Measurements from ENCODE around the gene SLC35A2.
A peak's percentile ranks its signal among the peaks of the same experiment; 100 is the strongest.

Gene SLC35A2

DNA sequence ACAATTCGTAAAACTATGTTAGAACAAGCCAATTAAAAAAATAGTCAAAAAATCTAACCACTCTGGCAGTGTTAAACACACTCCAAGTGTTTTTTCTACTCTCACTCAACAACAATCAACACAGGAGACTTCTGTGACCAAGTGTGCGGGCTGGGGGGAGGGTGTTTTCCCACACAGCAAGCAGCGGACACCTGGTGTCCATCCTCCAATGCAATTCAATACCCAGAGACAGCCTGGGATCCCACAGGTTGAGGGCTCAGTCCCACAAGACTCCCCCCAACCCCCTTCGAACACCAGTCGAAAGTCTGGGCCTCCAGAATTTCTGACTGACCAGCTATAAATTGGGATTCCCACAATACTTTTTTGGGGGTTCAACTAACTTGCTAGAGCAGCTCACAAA lies 15.7 kb upstream of the SLC35A2 start:
- no peak for DNase-seq

DNA sequence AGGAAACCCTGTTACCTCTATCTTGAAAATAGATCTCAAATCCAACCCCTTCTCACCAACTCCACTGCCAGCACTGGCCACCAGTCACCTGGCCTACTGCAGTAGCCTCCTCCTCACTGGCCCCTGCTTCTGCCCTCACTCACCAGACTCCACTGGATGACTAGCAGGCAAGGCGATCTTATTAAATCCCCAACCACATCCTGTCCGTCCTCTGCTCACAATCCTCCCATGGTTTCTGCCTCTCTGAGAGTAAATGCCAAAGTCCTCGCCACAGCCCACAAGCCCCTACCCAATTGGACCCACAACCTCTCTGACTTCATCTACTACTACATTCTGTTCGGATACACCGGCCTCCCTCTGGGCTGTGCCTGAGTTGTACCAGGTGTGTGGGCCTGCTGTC lies 12.8 kb upstream of the SLC35A2 start:
- no peak for DNase-seq

DNA sequence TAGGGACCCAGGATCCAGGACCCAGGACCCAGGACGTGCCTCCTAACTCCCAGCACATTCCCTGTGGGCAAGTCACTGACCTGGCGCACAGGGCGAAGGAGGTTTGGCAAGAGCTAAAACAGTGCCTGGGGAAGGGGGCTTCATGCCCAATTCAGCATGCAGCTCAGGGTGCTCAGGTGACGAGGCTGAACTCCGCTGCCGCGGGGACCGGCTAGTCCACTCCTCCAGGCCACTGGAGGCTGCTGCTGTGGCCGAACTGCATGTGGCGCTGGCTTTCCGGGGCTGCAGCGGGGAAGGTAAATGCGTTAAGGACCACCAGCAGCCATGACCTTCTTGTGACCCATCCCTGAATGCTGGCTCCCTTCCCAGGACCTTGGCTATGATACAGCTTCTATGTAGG lies 12.3 kb upstream of the SLC35A2 start:
- DNase-seq = no peak

DNA sequence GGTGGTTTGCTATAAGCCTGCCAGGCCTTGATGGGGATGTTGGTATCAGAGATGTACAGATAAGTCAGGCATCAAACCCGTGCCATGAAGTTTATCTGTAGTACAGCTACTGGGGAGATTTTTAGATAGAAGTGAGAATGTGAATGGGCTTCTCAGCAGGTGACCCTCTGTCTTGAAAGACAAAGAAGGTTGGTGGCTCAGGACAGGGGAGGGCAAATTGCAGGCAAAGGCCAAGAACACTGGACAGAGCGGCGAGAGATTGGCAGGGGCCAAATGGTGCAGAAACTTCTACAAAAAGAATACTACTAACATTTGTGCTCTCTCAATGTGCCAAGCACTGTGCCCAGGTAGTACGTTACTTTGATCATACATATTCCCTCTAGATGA lies 9.3 kb upstream of the SLC35A2 start:
- DNase-seq = no peak

DNA sequence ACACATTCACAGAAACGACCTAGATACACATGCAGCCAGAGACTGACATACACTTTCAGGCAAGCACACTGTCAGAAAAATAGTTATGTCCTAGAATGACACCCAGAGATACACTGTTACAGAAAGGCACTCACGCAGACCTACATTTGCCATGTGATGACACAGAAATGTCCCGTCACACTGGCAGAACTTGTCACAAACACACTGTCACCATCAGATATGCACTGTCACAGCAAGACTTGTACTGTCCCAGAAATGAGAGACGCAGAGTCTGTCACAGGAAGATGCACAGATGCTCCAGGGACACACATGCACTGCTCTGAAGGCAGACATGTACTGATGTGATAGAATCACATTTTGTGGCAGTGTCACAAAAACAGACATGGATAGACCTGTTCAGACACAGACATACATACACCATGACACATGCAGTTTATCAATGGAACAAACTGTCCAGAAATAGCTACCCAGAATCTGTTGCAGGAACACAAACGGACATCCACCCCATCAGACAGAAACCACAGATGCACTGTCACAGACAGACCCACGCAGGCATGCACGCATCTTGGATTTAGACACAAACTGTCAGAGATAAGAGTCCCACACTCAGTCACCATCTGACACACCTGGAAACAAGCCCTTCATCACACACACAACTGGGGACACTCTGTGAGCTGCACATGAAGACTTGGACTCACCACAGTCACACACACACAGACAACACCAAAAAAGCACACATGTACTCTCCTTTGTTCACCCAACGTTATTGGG lies 8.7 kb upstream of the SLC35A2 start:
- no peak for DNase-seq

DNA sequence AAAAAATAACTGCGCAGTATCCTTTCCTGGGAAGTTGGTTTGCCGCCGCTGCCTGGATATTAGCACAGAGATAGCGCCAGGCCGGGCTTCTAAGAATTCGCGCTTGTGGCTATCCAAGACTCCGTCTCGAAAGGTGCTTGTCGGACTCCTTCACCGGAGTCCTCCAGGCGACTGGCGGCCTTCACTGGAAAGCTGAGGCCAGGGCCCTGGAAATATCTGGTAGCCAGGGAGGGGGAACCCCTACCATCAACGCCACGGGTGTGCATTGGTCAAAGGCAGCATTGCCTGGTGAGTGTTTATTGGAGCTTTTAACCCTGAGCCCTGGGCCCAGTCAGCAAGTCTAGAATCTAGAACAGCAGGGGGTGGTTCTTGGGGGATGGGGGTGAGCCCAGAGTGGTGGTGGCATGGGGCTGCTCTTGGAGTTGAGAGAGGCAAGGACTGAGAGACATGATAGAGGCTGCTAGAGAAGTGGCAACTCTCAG lies 8.0 kb upstream of the SLC35A2 start:
- DNase-seq = no peak

DNA sequence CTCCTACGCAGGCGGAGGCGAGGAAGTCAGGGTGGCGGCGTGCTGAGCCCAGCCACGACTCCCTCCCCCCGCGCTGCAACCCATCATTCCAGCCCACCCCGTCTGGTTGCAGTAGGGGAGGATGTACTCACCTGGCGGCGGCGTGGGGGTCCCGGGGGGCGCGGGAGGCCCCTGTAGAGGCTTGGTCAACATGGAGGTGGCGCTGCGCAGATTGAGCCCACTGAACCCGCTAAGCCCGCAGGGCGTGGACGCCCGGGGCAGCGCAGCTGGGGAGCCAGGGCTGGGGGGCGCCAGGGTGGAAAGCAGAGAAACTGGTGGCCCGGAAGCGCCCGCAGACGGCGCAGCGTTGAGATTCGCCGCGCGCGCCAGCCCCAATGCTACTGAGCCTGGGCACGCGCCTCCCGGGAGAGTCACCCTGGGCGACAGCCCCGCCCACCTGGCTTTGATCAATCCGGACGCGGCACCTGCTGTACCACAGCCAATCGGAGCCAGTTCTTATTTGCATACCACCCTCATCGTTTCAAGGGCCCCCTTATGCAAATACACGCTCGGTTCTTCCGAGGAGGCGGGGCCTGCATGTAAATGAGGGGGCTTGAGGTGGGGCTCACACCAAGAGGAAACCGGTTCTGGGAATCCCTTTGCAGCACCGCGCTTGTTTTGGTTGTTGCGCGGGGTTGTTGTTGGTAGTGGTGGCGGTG lies 7.3 kb upstream of the SLC35A2 start, which contains the start of gene PIM2:
Gene PIM2 (minus strand): TSS at position 382 of the 698 bp plus-strand sequence. CDS start 190 bp downstream, at position 192.
- DNase-seq = peak; percentile 87

DNA sequence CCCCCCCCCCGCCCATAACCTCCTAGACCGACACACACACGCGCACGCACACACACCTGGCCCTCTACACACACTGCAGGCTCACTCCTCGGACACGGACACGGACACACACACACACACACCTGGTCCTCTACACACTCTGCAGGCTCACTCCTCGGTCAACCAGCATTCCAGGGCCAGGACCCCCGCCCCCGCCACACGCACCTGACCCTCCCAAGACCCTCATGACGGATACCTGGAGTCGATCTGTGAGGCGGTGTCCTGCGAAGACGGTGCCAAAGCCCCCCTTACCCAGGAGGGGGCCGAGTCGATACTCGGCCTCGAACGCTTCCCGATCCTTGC lies 6.8 kb upstream of the SLC35A2 start:
- DNase-seq = no peak

DNA sequence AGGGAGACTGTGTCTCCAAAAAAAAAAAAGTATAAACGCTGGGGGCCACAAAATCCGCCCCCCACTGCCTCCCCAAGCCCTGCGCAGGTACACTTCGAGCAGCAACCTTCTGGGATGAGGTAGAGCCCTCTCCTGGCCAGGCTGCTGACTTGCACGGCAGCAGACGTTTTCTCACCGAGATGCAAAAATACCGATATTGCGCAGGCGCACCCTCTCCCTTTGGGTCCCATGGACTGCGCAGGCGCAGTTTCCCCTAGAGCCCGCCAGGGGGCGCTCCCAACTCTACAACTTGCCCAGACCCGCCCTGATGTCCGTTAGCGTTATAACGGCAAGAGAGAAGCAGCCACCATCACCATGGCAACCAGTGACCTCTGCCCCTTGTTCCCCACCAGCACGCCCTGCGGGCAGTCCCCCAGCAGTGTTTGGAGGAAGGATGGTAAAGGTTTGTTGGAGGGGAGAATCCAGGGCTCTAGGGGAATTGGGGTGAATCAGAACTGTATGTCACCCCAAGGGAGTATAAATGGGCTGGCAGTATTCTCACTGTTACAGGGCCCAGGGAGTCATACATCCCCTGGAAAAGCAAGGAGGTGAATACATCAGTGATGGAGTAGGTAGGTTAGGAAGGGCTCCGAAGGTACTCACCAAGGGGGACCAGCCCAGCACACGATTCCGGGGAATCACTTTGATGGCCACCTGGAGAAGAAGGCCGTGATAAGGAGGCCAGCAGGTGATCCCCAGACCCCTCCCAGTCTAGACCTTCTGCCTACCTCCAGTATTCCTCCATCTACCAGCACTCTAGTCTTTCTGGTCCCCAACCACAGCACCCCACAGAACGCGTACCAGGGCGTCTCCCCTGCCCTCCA lies 5.9 kb upstream of the SLC35A2 start:
- DNase-seq = peak; percentile 84

DNA sequence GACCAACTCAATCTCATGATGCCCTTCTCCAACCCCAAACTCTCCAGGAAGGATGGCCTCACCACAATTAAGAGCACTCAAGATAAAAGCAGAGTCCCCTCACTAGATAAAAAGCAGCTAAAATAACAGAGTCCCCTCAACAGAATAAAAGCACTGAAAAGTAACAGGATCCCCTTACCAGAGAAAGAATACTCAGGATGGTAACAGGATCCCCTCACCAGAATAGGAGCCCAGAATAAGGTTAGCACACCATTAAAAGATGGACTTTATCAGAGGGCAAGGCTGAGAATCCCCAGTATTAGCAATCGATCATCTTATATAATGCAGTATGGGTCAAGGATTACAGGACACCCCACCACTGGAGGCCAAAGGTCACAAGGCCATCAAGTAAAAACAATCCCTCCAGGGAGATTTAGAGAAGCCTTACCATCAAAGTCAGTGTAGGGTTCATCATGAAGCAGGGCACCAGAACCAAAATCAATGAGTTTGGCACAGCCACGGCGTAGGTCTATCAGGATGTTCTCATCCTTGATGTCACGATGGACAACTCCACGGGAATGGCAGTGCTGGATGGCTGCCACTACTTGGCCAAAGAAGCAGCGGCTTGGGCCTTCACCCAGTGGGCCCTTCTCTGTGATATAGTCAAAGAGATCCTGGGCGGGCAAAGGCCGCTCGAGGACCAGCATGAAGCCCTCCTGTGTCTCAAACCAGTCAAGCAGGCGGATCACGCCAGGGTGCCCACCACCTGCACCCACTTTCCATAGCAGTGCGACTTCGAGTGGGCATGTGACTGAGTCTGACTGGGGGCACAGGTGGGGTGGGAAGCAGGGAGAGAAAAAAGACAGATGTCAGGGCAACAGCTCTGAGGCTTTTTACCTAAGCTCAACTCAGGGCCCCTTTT lies 3.4 kb upstream of the SLC35A2 start:
- DNase-seq = no peak

DNA sequence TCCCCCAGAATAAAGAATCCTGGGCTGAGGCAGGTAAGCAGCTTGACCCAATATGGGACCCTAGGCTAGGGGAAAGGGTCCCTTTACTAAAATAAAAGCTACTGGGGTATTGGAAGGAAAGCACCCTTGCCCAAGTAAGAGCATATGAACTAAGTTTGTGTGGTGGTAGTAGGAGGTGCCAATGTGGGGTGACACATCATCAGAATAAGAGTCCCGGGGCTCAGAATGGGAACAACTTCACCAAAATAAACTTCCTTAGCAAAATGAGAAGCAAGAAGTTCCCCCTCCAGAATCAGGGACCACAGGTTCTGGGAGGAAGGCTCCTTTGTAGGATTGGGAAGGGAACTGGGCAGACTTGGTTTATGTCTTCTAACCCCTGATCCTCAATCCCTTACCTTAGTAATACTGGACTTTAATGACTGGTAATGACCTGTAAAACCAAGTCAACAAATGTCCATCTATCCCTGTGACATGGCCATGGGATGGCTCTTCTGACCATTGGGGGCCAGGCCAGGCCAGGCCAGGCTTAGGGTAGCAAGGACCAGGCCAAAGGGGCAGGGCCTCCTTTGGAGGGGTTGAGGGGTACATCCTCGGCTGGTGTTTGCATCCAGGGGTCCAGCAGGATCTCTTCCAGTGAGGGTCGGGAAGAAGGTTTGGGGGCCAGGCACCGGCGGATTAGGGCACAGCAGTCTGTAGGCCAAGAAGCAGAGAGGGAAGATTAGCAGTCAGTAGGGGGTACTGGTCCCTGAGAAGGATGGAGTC lies 2.3 kb upstream of the SLC35A2 start:
- no peak for DNase-seq

DNA sequence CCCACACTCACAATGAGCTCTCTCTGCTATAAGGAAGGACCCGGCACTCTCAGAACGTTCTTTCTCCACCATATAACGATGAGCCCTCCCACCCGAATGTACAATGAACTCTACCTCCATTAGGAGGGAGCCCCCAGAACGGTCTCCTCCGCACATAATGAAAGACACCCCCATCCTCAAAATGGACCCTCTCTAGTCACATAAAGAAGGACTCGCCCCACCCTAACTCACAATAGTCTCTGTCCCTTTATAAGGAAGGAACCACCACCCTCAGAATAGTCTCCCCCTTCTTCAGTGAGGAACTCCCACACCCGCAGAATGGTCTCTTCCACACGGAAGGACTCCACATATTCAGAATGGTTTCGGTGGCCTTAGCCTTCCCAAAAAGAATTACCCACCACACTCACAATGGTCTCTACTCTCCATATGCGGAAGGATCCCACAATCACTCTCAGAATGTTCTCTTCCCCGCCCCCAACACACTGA lies 477 bp downstream of the SLC35A2 start:
- no peak for DNase-seq

DNA sequence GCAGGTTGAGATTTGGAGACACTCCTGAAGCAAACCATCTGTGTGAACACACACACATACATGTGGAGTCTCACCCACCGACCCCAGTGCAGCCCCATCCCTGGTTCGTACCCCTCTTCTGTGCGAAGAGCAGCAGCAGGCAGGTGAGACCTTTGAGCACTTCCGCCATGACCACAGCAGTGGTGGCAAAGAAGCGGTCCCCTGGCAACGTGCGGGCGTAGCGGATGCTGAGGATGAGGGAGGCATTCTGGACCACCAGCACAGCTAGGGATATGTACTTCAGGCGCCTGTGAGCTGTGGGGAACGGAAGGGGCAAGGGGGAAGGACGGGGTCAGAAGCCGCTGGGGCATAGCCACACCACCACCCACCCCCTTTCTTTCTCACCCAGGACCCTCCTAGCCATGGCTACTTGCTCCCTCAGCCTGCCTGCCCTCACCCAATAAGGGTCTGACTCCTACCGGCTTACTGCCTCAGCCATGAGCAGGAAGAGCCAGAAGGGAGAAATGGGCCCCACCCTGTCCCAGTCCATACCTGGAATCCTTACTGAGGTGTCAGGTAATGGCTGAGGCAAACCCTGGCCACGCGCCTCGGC lies 1.6 kb downstream of the SLC35A2 start:
- no peak for DNase-seq

DNA sequence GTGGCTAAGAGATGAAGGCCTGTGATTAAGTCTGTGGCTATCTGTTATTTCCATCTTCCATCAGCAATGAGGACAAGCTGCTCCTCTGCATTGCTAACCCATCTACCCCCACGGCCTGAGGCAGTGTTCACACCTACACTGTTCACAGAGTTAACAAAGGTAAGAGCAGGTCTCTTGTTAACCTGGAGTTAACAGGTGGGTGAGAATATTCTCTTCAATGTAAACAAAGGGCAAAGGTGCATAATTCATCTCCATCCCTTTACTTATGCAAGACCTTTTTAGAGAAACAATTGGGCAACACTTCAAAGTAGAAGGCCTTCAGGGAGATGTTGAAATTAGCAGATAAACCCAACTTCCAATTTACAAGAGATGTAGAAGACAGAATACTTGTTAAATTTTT lies 2.8 kb downstream of the SLC35A2 start:
- no peak for DNase-seq

DNA sequence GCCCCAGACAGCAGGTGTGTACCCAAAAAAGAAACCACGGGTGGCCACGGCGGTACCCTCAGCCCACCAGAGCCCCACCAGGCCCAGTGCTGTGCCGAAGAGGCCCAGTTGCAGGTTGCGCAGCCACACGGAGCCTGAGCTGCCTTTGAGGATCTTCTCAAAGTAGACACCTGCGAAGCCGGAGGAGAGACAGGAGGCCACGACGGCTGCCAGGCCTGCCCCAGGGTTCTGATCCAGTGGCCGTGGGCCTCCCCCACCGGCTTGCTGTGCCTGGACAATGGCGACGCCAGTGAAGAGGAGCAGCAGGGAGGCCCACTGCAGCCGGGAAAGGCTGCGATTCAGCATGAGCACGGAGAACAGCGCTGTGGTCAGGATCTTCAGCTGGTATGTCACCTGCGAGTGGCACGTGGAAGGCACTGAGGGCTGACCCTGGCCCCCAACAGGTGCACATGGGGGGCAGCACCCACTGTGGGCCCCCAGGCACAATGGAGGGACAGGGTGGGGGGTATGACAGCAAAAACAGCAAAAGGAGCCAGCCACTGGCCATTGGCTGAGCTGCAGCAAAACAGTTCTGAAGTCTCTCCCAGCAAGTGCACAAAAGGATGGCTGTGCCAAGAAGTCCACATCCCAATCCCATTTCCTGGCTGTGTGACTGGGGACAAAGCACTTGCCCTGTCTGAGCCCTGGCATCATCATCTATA lies 6.2 kb downstream of the SLC35A2 start:
- no peak for DNase-seq

DNA sequence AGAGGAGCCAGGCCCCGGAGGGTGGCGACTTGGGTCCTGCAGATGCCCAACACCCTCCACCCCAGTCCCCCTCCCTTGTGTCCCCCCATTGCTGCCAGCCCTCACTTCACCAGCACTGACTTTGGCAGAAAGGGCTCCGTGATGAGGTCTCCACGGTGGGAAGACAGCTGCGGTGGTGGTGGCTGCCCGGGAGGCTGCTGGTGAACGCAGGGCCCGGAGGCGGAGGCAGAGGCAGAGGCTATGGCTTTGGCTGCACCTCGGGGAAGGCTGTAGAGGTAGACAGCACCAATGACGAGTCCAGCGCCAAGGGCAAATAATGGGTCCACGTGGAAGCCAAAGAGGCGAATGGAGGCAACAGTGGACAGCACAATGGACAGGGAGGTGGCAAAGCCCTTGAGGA lies 6.8 kb downstream of the SLC35A2 start:
- DNase-seq = no peak

DNA sequence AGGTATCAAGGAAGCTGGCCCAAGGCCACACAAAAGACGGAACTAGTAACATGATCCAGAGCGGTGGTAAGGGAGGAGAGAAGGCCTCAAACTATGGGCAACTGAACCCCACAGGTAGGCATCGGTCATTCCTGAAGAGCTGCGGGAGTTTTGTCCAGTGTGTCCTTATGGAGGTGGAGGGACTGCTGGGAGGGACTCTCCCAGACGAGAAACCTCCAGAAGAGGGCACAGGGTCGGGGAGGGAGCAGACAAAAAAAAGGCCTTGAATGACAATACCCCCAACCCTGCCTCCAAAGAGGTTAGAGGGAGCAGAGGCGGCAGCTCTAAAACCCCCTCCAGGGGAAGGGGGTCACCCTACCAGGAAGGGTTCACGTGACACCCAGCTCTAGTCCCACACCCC lies 7.3 kb downstream of the SLC35A2 start:
- no peak for DNase-seq

DNA sequence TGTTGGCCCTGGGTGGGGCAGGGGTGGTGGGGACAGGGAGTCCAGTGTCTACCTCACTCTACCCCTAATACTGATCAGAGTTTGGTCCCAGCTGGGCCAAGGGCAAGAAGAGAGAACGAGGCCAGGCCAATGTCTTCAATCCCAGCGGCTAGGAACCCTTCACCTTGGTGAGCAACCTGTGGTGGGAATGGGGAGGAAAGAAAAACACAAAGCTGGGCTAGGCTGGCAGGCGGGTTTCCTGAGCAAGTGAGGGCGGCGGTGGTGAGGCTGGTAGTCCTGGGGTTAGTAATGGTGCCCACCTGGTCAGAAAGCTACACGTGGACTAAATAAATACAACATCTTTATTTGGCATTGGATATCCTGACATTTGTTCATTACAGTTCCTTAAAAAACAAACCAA lies 8.2 kb downstream of the SLC35A2 start:
- no peak for DNase-seq

DNA sequence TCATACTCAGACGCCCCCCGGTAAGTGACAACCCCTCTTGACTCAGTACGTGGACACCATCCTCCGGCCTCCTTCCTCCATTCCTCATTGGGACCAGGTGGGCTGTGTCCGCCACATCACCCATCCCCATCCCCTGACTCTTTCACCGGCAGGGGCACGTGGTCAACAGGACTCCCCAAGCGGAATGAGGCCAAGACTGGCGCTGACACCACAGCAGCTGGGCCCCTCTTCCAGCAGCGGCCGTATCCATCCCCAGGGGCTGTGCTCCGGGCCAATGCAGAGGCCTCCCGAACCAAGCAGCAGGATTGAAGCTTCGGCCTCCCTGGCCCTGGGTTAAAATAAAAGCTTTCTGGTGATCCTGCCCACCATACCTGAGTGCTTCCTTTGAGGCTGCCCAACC lies 8.7 kb downstream of the SLC35A2 start:
- no peak for DNase-seq

DNA sequence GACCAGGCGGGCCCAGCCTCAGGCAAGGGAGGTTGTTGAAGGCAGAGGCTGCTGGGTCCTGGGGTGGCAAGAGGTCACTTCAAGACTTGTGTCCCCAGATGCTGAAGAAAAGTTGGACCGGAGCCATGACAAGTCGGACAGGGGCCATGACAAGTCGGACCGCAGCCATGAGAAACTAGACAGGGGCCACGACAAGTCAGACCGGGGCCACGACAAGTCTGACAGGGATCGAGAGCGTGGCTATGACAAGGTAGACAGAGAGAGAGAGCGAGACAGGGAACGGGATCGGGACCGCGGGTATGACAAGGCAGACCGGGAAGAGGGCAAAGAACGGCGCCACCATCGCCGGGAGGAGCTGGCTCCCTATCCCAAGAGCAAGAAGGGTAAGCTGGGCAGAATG lies 9.3 kb downstream of the SLC35A2 start:
- DNase-seq = no peak

DNA sequence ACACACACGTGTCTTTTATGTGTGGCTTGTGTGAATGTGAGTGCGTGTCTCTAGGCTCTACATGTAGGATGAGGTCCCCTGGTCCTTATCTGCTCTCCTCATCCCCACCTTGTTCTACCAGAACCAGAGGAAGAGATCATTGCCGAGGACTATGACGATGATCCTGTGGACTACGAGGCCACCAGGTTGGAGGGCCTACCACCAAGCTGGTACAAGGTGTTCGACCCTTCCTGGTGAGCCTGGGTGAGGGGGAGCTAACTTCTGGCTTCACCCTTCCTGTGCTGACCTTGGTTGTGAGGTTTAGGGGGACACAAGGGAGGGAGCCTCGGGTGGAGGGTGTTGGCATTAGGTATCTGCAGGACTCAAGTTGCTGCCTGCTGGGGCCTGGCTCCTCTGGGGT lies 10.4 kb downstream of the SLC35A2 start:
- no peak for DNase-seq
